Measurements from ENCODE around the gene BTBD16. TPM values are rescaled to one million over a fixed set of nuclear protein-coding genes. Genes with fewer than 3 reads are reported as not detected.

Gene BTBD16
- total and polyA plus RNA-seq, 2 of the 13 experiments (the other 11 are each of a cell fraction or from before 2014, with no cell fraction given): 5.0 to 11.9 TPM

DNA sequence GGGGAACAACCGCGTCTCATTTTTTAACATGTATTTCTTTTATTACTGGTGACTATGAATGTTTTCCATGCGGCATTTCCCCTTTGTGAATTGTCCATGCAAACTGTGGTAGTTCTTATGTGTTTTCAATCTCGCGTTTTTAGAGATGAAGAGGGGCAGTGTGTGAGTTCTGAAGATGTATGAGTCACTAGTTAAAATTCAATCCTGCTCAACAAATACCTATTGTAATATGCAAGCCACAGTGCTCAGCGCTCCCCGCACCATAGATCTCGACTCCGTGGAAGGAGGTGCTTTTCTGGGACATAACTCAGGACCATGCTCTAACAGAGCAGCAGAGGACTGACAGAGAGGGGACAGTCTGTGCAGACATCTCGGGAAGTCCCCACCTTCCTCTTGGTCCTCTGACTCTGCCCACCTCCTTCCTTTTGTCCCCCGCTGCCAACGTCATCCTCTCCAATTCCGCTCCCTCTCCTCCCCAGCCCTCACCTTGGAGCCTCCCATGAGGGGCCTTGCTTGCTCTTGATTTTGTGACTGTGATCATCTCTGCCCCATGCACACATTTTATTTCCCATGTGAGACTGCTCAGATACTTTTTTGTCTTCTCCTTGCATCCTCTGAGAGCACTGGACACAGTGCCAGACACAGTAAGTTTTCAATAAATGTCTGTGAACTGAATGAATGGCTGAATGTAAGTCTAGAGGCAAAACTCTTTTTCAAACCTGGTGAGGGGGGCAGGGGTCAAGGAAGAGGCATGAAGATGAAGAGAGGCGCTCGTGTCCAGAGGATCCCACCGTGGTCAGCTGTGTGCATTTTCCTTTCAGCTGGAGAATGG, 60.7 kb downstream of the BTBD16 start (continued):
- TF ChIP-seq, protein P1, sequence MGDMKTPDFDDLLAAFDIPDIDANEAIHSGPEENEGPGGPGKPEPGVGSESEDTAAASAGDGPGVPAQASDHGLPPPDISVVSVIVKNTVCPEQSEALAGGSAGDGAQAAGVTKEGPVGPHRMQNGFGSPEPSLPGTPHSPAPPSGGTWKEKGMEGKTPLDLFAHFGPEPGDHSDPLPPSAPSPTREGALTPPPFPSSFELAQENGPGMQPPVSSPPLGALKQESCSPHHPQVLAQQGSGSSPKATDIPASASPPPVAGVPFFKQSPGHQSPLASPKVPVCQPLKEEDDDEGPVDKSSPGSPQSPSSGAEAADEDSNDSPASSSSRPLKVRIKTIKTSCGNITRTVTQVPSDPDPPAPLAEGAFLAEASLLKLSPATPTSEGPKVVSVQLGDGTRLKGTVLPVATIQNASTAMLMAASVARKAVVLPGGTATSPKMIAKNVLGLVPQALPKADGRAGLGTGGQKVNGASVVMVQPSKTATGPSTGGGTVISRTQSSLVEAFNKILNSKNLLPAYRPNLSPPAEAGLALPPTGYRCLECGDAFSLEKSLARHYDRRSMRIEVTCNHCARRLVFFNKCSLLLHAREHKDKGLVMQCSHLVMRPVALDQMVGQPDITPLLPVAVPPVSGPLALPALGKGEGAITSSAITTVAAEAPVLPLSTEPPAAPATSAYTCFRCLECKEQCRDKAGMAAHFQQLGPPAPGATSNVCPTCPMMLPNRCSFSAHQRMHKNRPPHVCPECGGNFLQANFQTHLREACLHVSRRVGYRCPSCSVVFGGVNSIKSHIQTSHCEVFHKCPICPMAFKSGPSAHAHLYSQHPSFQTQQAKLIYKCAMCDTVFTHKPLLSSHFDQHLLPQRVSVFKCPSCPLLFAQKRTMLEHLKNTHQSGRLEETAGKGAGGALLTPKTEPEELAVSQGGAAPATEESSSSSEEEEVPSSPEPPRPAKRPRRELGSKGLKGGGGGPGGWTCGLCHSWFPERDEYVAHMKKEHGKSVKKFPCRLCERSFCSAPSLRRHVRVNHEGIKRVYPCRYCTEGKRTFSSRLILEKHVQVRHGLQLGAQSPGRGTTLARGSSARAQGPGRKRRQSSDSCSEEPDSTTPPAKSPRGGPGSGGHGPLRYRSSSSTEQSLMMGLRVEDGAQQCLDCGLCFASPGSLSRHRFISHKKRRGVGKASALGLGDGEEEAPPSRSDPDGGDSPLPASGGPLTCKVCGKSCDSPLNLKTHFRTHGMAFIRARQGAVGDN (CRISPR knock-in tag; IDR thresholded peaks at IDR 0.05): peak; percentile 78
- TF ChIP-seq, protein P2, sequence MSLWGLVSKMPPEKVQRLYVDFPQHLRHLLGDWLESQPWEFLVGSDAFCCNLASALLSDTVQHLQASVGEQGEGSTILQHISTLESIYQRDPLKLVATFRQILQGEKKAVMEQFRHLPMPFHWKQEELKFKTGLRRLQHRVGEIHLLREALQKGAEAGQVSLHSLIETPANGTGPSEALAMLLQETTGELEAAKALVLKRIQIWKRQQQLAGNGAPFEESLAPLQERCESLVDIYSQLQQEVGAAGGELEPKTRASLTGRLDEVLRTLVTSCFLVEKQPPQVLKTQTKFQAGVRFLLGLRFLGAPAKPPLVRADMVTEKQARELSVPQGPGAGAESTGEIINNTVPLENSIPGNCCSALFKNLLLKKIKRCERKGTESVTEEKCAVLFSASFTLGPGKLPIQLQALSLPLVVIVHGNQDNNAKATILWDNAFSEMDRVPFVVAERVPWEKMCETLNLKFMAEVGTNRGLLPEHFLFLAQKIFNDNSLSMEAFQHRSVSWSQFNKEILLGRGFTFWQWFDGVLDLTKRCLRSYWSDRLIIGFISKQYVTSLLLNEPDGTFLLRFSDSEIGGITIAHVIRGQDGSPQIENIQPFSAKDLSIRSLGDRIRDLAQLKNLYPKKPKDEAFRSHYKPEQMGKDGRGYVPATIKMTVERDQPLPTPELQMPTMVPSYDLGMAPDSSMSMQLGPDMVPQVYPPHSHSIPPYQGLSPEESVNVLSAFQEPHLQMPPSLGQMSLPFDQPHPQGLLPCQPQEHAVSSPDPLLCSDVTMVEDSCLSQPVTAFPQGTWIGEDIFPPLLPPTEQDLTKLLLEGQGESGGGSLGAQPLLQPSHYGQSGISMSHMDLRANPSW (CRISPR knock-in tag; IDR thresholded peaks at IDR 0.05; ENCODE audit: borderline replicate concordance): 0 out of 2 replicates have a peak, but pooled peaks have one; percentile 67
- peak; percentile 61; the same call in 1 of the 2 replicates for TF ChIP-seq NAIF1 (CRISPR knock-in tag; IDR thresholded peaks at IDR 0.05; ENCODE audit: borderline replicate concordance)
- 0 out of 2 replicates have a peak, but pooled peaks have one; percentile 54 for TF ChIP-seq HDAC1 (CRISPR knock-in tag; IDR thresholded peaks at IDR 0.05)
- no peak for TF ChIP-seq NR2F6 (IDR thresholded peaks at IDR 0.05)
- peak; percentile 48; the same call in 1 of the 2 replicates for TF ChIP-seq NR2F6 (CRISPR knock-in tag; IDR thresholded peaks at IDR 0.05)
- TF ChIP-seq SAP130 (CRISPR knock-in tag; IDR thresholded peaks at IDR 0.05; ENCODE audit: low read depth): peak; percentile 68
- TF ChIP-seq, protein P3, sequence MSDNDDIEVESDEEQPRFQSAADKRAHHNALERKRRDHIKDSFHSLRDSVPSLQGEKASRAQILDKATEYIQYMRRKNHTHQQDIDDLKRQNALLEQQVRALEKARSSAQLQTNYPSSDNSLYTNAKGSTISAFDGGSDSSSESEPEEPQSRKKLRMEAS (IDR thresholded peaks at IDR 0.05): peak; percentile 61; the same call in 1 of the 2 replicates
- TF ChIP-seq, protein P4, sequence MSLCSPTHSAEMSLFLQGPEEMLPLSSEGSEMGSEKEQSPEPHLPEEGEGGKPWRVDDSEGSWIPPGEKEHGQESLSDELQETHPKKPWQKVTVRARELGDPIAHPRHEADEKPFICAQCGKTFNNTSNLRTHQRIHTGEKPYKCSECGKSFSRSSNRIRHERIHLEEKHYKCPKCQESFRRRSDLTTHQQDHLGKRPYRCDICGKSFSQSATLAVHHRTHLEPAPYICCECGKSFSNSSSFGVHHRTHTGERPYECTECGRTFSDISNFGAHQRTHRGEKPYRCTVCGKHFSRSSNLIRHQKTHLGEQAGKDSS (CRISPR knock-in tag; IDR thresholded peaks at IDR 0.05; ENCODE audit: borderline replicate concordance, low read depth): peak; percentile 46; the same call in 1 of the 2 replicates
- TF ChIP-seq, protein P5, sequence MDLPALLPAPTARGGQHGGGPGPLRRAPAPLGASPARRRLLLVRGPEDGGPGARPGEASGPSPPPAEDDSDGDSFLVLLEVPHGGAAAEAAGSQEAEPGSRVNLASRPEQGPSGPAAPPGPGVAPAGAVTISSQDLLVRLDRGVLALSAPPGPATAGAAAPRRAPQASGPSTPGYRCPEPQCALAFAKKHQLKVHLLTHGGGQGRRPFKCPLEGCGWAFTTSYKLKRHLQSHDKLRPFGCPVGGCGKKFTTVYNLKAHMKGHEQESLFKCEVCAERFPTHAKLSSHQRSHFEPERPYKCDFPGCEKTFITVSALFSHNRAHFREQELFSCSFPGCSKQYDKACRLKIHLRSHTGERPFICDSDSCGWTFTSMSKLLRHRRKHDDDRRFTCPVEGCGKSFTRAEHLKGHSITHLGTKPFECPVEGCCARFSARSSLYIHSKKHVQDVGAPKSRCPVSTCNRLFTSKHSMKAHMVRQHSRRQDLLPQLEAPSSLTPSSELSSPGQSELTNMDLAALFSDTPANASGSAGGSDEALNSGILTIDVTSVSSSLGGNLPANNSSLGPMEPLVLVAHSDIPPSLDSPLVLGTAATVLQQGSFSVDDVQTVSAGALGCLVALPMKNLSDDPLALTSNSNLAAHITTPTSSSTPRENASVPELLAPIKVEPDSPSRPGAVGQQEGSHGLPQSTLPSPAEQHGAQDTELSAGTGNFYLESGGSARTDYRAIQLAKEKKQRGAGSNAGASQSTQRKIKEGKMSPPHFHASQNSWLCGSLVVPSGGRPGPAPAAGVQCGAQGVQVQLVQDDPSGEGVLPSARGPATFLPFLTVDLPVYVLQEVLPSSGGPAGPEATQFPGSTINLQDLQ (CRISPR knock-in tag; IDR thresholded peaks at IDR 0.05): no peak

All from HepG2 (cell line).